Mammary epithelial cell (primary cell): ENCODE measurements around the gene SLC46A2.

Experiments
- CTCF ChIP-seq, 2 donors: IDR thresholded peaks in 1 of 2; conservative IDR thresholded peaks in 1 of 2; 2 replicates each; pipeline ENCODE4 v1.5.1; 2011 to 2012; ENCODE audit warnings: inconsistent platforms in 2 of 2, low read length in 2 of 2, mild to moderate bottlenecking in 2 of 2, control low read depth in 1 of 2, low read depth in 1 of 2; ENCODE audit not compliant: insufficient read depth in 1 of 2; ENCODE audit errors: extremely low read depth in 1 of 2
- EZH2 ChIP-seq: IDR thresholded peaks from 2 replicates; pipeline ENCODE4 v1.6.1; 2012; ENCODE audit warnings: low read length, inconsistent platforms, borderline replicate concordance

- no peak for TF ChIP-seq EZH2
- no peak for TF ChIP-seq CTCF (conservative IDR thresholded peaks at IDR 0.05 in 1 of 2, IDR thresholded peaks at IDR 0.05 in 1 of 2; ENCODE audit: extremely low read depth in 1 of 2, insufficient read depth in 1 of 2, low read depth in 1 of 2, low read length in 2 of 2)
These were observed 36.0 kb downstream of the SLC46A2 start for GRCh38 chr9:112854657-112855056.
